Neural crest cell (in vitro differentiated cells): Measurements from ENCODE around the gene MICALL1. TPM values are rescaled to one million over a fixed set of nuclear protein-coding genes. Genes with fewer than 3 reads are reported as not detected.
A peak's percentile ranks its signal among the peaks of the same experiment; 100 is the strongest.

Experiments
- DNase-seq: peaks from one replicate; pipeline ENCODE4 v3.0.0; 2021; ENCODE audit warnings: low read depth, mixed read lengths, low spot score
- H3K27ac Mint-ChIP-seq: one replicate; pipeline ENCODE4 v1.8.0; 2021; ENCODE audit warnings: mild to moderate bottlenecking, mixed read lengths; ENCODE audit not compliant: unreplicated experiment
- H3K27me3 Mint-ChIP-seq: 2 replicates; pipeline ENCODE4 v1.8.0; 2021; ENCODE audit warnings: low read depth, mild to moderate bottlenecking, mixed read lengths
- H3K36me3 Mint-ChIP-seq: 2 replicates; pipeline ENCODE4 v1.8.0; 2021; ENCODE audit warnings: low read depth, mild to moderate bottlenecking, mixed read lengths
- H3K4me1 Mint-ChIP-seq: 2 replicates; pipeline ENCODE4 v1.8.0; 2021; ENCODE audit warnings: mixed read lengths
- H3K4me3 Mint-ChIP-seq: one replicate; pipeline ENCODE4 v1.8.0; 2021; ENCODE audit warnings: mild to moderate bottlenecking, mixed read lengths
- H3K9me3 Mint-ChIP-seq: 2 replicates; pipeline ENCODE4 v1.8.0; 2021; ENCODE audit warnings: mixed read lengths
- long read RNA-seq: library from polyadenylated mRNA; unstranded; transcript quantifications from one replicate; pipeline ENCODE4 v2.0.0, GENCODE V29; 2020
- total RNA-seq: library from RNA; stranded (reverse); gene quantifications from 2 replicates; pipeline ENCODE4 v1.2.1, GENCODE V29; 2021
- TF ChIP-seq, protein P1 (sequence below): fragments of 200-600 bp; sonication (generic); conservative IDR thresholded peaks from 2 replicates; pipeline ENCODE4 v1.5.0; 2021; ENCODE audit warnings: antibody characterized with exemption, mild to moderate bottlenecking

MICALL1 gene, protein sequence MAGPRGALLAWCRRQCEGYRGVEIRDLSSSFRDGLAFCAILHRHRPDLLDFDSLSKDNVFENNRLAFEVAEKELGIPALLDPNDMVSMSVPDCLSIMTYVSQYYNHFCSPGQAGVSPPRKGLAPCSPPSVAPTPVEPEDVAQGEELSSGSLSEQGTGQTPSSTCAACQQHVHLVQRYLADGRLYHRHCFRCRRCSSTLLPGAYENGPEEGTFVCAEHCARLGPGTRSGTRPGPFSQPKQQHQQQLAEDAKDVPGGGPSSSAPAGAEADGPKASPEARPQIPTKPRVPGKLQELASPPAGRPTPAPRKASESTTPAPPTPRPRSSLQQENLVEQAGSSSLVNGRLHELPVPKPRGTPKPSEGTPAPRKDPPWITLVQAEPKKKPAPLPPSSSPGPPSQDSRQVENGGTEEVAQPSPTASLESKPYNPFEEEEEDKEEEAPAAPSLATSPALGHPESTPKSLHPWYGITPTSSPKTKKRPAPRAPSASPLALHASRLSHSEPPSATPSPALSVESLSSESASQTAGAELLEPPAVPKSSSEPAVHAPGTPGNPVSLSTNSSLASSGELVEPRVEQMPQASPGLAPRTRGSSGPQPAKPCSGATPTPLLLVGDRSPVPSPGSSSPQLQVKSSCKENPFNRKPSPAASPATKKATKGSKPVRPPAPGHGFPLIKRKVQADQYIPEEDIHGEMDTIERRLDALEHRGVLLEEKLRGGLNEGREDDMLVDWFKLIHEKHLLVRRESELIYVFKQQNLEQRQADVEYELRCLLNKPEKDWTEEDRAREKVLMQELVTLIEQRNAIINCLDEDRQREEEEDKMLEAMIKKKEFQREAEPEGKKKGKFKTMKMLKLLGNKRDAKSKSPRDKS
- 49.1 and 54.4 TPM in 2 replicates for total RNA-seq
- long read RNA-seq, result 0 reads

DNA sequence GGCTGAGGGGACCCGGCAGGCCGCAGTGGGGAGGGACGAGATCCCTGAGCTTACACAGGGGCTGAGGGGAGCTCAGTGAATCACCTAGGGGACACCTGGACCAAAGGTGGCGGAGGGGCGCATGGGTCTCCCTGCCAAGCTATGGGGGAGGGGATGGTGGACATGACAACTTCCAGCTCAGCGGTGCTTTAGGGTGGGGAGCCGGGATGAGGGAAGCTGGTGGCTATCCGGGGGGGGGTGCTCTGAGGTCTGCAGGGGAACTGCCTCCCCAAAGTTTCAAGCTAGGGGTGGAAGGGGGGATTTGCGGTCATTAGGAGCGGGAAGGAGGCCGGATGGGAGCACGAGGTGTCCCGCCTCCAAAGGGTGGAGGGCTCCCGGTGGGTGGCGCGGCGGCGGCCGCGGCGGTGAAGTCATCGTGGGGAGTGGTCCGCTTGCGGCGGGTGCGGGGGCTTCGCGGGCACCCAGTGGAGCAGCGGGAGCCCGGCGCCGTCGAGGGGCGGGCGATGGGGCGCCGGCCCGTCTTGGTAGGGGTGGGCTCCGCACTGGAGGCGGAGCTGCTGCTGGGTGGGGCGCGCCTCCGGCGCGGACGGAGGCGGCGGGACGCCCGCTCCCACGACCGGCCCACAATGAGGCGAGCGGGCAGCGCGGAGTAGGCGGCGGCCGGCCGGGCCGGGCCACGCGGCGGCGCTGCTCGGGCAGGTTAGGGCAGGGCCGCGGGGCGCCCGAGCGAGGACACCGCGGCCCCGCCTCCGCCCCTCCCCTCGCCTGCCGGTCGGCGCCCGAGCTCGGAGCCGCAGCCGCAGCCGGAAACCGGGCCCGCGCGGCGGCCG lies at the start of gene MICALL1:
MICALL1 (plus strand) TSS at position 764 of the 830 bp plus-strand sequence. CDS start 126 bp downstream, outside the sequence.
- H3K27me3 Mint-ChIP-seq, result no peaks in the 10 kb centered on the region
- TF ChIP-seq, protein P1, sequence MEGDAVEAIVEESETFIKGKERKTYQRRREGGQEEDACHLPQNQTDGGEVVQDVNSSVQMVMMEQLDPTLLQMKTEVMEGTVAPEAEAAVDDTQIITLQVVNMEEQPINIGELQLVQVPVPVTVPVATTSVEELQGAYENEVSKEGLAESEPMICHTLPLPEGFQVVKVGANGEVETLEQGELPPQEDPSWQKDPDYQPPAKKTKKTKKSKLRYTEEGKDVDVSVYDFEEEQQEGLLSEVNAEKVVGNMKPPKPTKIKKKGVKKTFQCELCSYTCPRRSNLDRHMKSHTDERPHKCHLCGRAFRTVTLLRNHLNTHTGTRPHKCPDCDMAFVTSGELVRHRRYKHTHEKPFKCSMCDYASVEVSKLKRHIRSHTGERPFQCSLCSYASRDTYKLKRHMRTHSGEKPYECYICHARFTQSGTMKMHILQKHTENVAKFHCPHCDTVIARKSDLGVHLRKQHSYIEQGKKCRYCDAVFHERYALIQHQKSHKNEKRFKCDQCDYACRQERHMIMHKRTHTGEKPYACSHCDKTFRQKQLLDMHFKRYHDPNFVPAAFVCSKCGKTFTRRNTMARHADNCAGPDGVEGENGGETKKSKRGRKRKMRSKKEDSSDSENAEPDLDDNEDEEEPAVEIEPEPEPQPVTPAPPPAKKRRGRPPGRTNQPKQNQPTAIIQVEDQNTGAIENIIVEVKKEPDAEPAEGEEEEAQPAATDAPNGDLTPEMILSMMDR, result no peak

DNA sequence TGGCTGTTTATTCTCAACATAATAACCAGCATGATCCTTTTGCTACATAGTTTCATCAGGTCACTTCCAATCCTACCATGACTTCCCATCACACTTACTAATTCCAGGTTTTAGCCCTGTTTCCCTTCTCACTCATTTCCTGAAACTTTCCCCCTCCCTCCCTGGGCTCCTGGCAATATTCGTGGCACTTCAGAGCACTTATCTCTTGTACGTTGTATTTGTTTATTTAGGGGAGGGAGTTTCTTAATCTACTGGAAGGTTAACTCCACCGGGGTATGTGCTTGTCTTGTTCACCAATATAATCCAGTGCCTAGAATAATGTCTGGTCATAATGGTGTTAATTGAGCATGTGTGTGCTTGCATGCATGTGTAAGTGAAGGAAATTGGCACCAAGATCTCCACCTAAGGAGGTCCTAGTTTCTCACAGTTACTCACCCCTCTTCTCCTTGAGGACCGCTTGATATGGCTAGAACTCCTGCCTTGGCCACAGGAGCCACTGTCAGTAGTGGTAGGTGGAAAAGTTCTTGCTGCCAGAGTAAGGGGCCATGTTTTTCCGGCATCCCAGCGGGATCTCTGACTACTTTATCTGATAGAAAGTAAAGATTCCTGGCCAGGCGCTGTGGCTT lies 45.2 kb upstream of the MICALL1 start:
- H3K27ac Mint-ChIP-seq, result no peak overlapping the region
- no peak overlapping the region for H3K4me3 Mint-ChIP-seq
- TF ChIP-seq, protein P1, result no peak
- DNase-seq, result no peak
- no peaks in the 10 kb centered on the region for H3K9me3 Mint-ChIP-seq
- no peaks in the 10 kb centered on the region for H3K27me3 Mint-ChIP-seq
- H3K4me1 Mint-ChIP-seq, result peaks cover 6% of the 10 kb centered on the region
- H3K36me3 Mint-ChIP-seq, result peaks cover 25% of the 10 kb centered on the region

More for the DNA sequence above, at the start of gene MICALL1:
- Mint-ChIP-seq H3K4me3 (peak within 1 kb of the TSS; percentile 90), H3K27ac (peak within 1 kb of the TSS; percentile 92), H3K36me3 (no peaks in the 10 kb centered on the region), H3K9me3 (no peaks in the 10 kb centered on the region), H3K4me1 (peaks cover 43% of the 10 kb centered on the region)
- peak; percentile 54 for DNase-seq

DNA sequence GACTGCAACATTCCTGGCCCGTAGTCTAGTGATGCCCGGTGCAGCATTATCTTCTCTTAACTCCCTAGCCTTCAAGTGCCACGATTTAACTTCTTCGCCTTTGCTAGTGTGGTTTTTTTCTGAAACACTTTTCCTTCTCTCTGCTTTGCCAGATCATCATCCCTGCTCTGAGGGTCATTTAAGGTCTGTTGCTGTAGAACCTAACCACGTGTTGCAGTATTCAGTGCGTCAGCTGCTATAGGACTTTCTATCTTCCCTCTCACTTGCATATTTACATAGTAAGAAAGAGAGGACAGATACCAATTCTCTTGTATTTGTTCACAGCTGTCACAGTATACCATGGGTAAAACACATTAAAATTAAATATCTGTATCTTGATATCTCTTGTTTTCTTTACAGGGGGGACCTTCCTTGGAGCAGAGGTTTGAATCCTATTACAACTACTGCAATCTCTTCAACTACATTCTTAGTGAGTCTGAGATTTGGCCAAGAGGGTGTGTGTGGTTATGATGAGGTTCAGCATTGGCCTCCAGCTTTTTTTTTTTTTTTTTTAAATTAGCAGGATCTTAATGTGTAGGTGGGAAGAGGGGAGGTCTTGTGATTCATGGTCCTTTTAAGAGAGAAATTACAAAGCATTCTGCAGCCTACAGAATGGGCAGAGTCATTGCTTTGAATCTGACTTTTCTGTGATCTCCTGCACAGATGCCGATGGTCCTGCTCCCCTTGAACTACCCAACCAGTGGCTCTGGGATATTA lies 43.3 kb upstream of the MICALL1 start:
- H3K4me1 Mint-ChIP-seq, result peaks cover 6% of the 10 kb centered on the region
- no peak for DNase-seq
- TF ChIP-seq, protein P1, result no peak
- H3K27ac Mint-ChIP-seq, result no peak overlapping the region
- H3K4me3 Mint-ChIP-seq, result no peak overlapping the region
- peaks cover 26% of the 10 kb centered on the region for H3K36me3 Mint-ChIP-seq
- no peaks in the 10 kb centered on the region for H3K27me3 Mint-ChIP-seq
- H3K9me3 Mint-ChIP-seq, result no peaks in the 10 kb centered on the region

DNA sequence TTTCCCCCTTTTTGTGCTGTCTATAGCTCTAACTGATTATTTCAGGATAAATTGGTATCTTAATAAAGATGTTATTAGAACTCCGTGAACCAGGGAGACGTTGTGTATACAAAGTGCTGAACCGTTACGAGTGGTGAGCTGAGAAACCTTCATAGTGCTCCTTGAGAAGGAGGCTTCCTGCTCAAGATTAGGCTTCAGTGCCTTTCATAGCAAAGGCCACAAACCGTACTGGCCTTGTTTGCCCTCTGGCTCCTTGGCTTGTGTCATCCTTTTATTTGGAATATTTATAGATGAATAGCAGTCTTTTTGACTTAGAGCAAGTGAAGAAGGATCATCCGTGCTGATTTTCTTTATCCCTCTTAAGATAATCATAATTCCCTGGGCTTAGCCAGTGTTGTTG lies 40.6 kb upstream of the MICALL1 start:
- Mint-ChIP-seq H3K27ac (no peak overlapping the region), H3K27me3 (no peaks in the 10 kb centered on the region), H3K4me3 (no peak overlapping the region), H3K4me1 (peaks cover 6% of the 10 kb centered on the region), H3K36me3 (peaks cover 26% of the 10 kb centered on the region), H3K9me3 (no peaks in the 10 kb centered on the region)
- TF ChIP-seq, protein P1, result no peak
- no peak for DNase-seq
